ENCODE results near the gene AMN1.

Gene AMN1

DNA sequence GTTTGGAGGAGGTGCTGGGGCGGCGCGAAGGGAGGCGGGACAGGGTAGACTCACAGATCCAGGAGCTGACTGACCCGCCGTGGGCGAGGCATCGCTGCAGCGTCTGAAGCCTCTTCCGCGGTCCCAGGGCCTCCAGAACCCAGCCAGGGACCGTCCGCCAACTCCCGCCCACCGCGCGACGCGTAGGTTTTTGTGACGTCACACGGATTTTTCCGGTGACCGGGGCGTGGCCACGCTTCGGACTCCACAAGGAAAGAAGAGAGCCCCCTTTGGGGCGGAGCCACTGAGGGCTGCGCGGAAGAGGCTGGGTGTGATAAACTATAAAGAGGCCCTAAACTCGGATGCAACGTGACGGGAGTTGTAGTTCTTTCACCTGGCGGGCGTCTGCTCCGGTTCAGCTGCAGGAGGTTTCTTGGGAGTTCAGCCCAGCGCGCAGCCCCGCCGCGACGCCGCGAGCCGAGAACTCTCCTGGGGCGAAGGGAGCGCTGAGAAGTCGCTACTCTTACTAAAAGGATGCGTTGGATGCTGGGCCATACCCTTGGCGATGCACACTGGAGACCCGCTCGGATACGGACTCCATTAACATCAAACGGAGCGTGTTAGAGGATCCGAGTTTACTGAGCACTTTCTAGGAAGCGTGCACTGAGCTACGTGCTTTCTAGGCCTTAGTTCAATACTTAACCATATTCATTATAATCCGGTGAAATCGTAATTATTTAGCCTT is at the start of gene AMN1:
Gene AMN1 (minus strand): TSS at position 105 of the 724 bp plus-strand sequence. CDS start 13 bp downstream, at position 92.
- DNase-seq (ENCODE audit: low read depth) = peak; percentile 99
- no peak for TF ChIP-seq CTCF (IDR thresholded peaks at IDR 0.05; ENCODE audit: low read depth, low read length, missing control alignments)

GRCh38 chr12:31773867-31774266 is 45.0 kb upstream of the AMN1 start:
- DNase-seq (ENCODE audit: low read depth) = no peak
- no peak overlapping the region for H3K4me3 ChIP-seq (ENCODE audit: low read depth, low read length)
- TF ChIP-seq CTCF (IDR thresholded peaks at IDR 0.05; ENCODE audit: low read depth, low read length, missing control alignments) = no peak

More for the DNA sequence above, at the start of gene AMN1:
- peak within 1 kb of the TSS; percentile 74 for H3K4me3 ChIP-seq (ENCODE audit: low read depth, low read length)

- TF ChIP-seq CTCF (IDR thresholded peaks at IDR 0.05; ENCODE audit: low read depth, low read length, missing control alignments) = no peak
- no peak overlapping the region for H3K4me3 ChIP-seq (ENCODE audit: low read depth, low read length)
- DNase-seq (ENCODE audit: low read depth) = no peak
Observed at GRCh38 chr12:31773223-31773750, 44.5 kb upstream of the AMN1 start.

DNA sequence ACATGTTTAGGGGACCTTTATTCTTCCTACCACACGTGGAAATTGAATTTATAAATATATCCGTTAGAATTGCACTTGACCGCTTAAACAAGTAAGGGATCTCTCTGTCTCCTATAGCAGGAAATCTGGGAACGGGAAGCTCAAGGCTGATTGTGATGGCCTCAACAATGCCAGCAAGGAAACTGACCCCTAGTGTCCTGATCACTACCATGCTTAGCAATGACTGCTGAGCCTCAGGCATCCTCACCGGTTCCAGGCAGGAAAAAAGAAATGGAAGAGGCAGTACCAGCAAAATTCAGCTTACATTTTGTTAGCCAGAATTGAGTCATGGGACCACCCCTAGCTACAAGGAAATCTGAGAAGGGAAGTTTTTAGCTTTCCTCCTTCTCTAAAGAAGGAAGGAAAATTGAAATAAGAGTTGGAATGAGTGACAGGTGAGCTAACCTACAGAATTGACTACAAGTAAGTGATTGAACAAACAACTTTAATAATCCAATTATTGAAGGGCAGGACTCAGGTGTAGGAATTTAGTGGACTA is 43.9 kb upstream of the AMN1 start:
- H3K4me3 ChIP-seq (ENCODE audit: low read depth, low read length) = no peak overlapping the region
- no peak for TF ChIP-seq CTCF (IDR thresholded peaks at IDR 0.05; ENCODE audit: low read depth, low read length, missing control alignments)
- DNase-seq (ENCODE audit: low read depth) = no peak

DNA sequence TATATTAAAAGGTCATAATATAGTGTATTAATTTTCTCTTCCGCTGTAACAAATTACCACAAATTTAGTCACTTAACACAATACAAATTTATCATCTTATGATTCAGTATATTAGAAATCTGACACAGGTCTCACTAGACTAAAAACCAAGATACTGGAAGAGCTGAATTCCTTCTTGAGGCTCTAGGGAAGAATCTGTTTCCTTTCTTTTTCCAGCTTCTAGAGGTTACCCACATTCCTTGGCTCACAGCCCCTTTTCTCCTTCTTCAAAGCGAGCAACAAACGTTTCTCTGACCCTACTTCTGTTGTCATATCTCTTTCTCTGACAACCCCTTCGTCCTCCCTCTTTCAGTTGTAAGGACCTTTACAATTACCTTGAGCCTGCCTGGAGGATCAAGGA is 43.4 kb upstream of the AMN1 start:
- no peak overlapping the region for H3K4me3 ChIP-seq (ENCODE audit: low read depth, low read length)
- TF ChIP-seq CTCF (IDR thresholded peaks at IDR 0.05; ENCODE audit: low read depth, low read length, missing control alignments) = no peak

DNA sequence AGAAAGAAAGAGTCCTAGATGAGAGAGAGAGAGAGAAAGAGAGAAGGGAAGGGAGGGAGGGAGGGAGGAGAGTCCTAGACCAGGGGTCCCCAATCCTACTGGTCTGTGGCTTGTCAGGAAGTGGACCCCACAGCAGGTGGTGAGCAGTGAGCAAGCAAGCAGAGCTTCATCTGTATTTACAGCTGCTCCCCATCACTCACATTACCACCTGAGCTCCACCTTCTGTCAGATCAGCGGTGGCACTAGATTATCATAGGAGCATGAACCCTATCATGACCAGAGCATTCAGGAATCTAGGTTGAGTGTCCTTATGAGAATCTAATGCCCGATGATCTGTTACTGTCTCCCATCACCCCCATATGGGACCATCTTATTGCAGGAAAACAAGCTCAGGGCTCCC is 39.2 kb upstream of the AMN1 start:
- H3K4me3 ChIP-seq (ENCODE audit: low read depth, low read length) = no peak overlapping the region
- no peak for TF ChIP-seq CTCF (IDR thresholded peaks at IDR 0.05; ENCODE audit: low read depth, low read length, missing control alignments)
- no peak for DNase-seq (ENCODE audit: low read depth)

More for the DNA sequence above, 43.4 kb upstream of the AMN1 start:
- no peak for DNase-seq (ENCODE audit: low read depth)
